ENCODE data around the gene TNFSF13B. TPM values are rescaled to one million over a fixed set of nuclear protein-coding genes. Genes with fewer than 3 reads are reported as not detected.

The TNFSF13B gene
- total RNA-seq, 2 experiments from 2014 or later, result 5.1 to 6.1 TPM

GRCh38 chr13:108352599-108352998 lies 83.1 kb downstream of the TNFSF13B start:
- H3K9me3 Mint-ChIP-seq, result no peaks in the 10 kb centered on the region
- no peaks in the 10 kb centered on the region for H3K4me1 Mint-ChIP-seq
- no peaks in the 10 kb centered on the region for H3K36me3 Mint-ChIP-seq
- no peak overlapping the region for H3K4me3 Mint-ChIP-seq
- H3K27me3 Mint-ChIP-seq, result peaks cover 3% of the 10 kb centered on the region
- H3K27ac Mint-ChIP-seq, result no peak overlapping the region
- DNase-seq, result no peak

- no peaks in the 10 kb centered on the region for H3K4me1 Mint-ChIP-seq
- DNase-seq, result no peak
- peaks cover 6% of the 10 kb centered on the region for H3K27me3 Mint-ChIP-seq
- H3K9me3 Mint-ChIP-seq, result no peaks in the 10 kb centered on the region
- H3K36me3 Mint-ChIP-seq, result no peaks in the 10 kb centered on the region
- no peak overlapping the region for H3K4me3 Mint-ChIP-seq
- H3K27ac Mint-ChIP-seq, result no peak overlapping the region
Measured at GRCh38 chr13:108357228-108357627, 87.7 kb downstream of the TNFSF13B start.

Other genes with a start within 250 kb of the TNFSF13B start
- gene LIG4, start 54.2 kb upstream of the TNFSF13B start, total RNA-seq, result 1 to 10 TPM; 8.9 to 9.1 TPM
- gene ABHD13, start 51.3 kb upstream of the TNFSF13B start, total RNA-seq, result 1 to 10 TPM; 5.2 to 5.3 TPM